OCI-LY1 (cell line): Measurements from ENCODE around the gene SPTLC2.

Experiments used
- H2AFZ ChIP-seq: fragments of 200-600 bp; sonication (generic), shearing (Covaris generic); 2 replicates; pipeline ENCODE4 v1.6.0; 2014; ENCODE audit warnings: antibody characterized with exemption, mild to moderate bottlenecking, low read length
- H3F3A ChIP-seq: fragments of 200-600 bp; sonication (generic), shearing (Covaris generic); 2 replicates; pipeline ENCODE4 v1.6.0; 2014; ENCODE audit warnings: mild to moderate bottlenecking, antibody characterized with exemption, low read length, moderate library complexity; ENCODE audit not compliant: insufficient read depth
- H3K27ac ChIP-seq: fragments of 200-600 bp; sonication (generic); 2 replicates; pipeline ENCODE4 v1.5.1; 2014; ENCODE audit warnings: low read length, mixed run types, mild to moderate bottlenecking, low read depth; ENCODE audit not compliant: poor library complexity, severe bottlenecking
- H3K27me3 ChIP-seq: fragments of 200-600 bp; sonication (generic); 2 replicates; pipeline ENCODE4 v1.6.0; 2014; ENCODE audit warnings: antibody characterized with exemption, mild to moderate bottlenecking, low read length, moderate library complexity; ENCODE audit not compliant: insufficient read depth
- H3K36me3 ChIP-seq: fragments of 200-600 bp; sonication (generic); 2 replicates; pipeline ENCODE4 v1.6.1; 2014; ENCODE audit warnings: mild to moderate bottlenecking, antibody characterized with exemption, low read length, moderate library complexity, mixed read lengths; ENCODE audit not compliant: insufficient read depth
- H3K4me1 ChIP-seq: fragments of 200-600 bp; sonication (generic); 2 replicates; pipeline ENCODE4 v1.5.1; 2014; ENCODE audit warnings: mild to moderate bottlenecking, low read length, moderate library complexity; ENCODE audit not compliant: insufficient read depth, severe bottlenecking
- H3K4me2 ChIP-seq: fragments of 200-600 bp; sonication (generic), shearing (Covaris generic); 2 replicates; pipeline ENCODE4 v1.6.1; 2014; ENCODE audit warnings: low read length
- H3K4me3 ChIP-seq: fragments of 200-600 bp; sonication (generic); 2 replicates; pipeline ENCODE4 v1.5.1; 2014; ENCODE audit warnings: low read length, low read depth, mild to moderate bottlenecking, mixed read lengths; ENCODE audit not compliant: poor library complexity, severe bottlenecking
- H3K79me2 ChIP-seq: fragments of 200-600 bp; shearing (Covaris generic); 2 replicates; pipeline ENCODE4 v1.6.1; 2016; ENCODE audit warnings: mixed run types, low read length, mixed read lengths; ENCODE audit not compliant: insufficient read depth
- H3K9ac ChIP-seq: fragments of 200-600 bp; sonication (generic), shearing (Covaris generic); 2 replicates; pipeline ENCODE4 v1.6.1; 2014; ENCODE audit warnings: mild to moderate bottlenecking, low read length, mixed read lengths
- H3K9me2 ChIP-seq: fragments of 200-600 bp; sonication (generic), shearing (Covaris generic); 2 replicates; pipeline ENCODE4 v1.6.1; 2014; ENCODE audit warnings: low read depth, mild to moderate bottlenecking, low read length, mixed read lengths
- H3K9me3 ChIP-seq: fragments of 200-600 bp; shearing (Covaris generic); 2 replicates; pipeline ENCODE4 v1.6.1; 2014; ENCODE audit warnings: low read length, mixed read lengths
- H4K20me1 ChIP-seq: fragments of 200-600 bp; sonication (generic), shearing (Covaris generic); 2 replicates; pipeline ENCODE4 v1.6.0; 2016; ENCODE audit warnings: mild to moderate bottlenecking, low read length; ENCODE audit not compliant: insufficient read depth
- EZH2 ChIP-seq: fragments of 200-600 bp; sonication (generic), shearing (Covaris generic); IDR thresholded peaks from 2 replicates; pipeline ENCODE4 v1.8.0; 2017; ENCODE audit warnings: borderline replicate concordance, mixed run types, mild to moderate bottlenecking, antibody characterized with exemption, low read length, moderate library complexity, mixed read lengths
- TF ChIP-seq, protein P1 (sequence below): fragments of 200-600 bp; sonication (generic), shearing (Covaris generic); IDR thresholded peaks from 2 replicates; pipeline ENCODE4 v1.5.1; 2017; ENCODE audit warnings: mild to moderate bottlenecking, antibody characterized with exemption, low read length, moderate library complexity, mixed read lengths

SPTLC2 gene

DNA sequence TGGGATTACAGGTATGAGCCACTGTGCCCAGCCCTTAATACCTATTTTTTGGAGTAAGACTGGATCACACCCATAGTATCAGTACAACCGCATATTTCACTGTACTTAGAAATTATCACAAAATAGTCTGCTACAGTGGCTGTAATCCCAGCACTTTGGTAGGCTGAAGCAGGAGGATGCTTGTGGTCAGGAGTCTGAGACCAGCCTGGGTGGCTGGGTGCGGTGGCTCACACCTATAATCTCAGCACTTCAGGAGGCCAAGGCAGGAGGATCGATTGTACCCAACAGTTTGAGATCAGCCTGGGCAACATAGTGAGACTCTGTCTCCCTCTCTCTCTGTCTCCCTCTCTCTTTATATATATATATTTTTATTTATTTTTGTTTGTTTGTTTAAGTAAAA lies 5.9 kb downstream of the SPTLC2 start:
- Histone ChIP-seq H3K9me2 (no peaks in the 10 kb centered on the region), H3K36me3 (peaks cover 14% of the 10 kb centered on the region; the same call in 1 of the 2 replicates), H3K4me3 (no peak overlapping the region), H3K27ac (no peak overlapping the region), H3K27me3 (no peaks in the 10 kb centered on the region), H3K9me3 (no peaks in the 10 kb centered on the region), H4K20me1 (no peaks in the 10 kb centered on the region), H3K79me2 (peaks cover 84% of the 10 kb centered on the region), H3K9ac (no peak overlapping the region), H3F3A (no peaks in the 10 kb centered on the region), H3K4me2 (no peak overlapping the region), H2AFZ (no peak overlapping the region), H3K4me1 (peaks cover 63% of the 10 kb centered on the region)
- TF ChIP-seq, protein P1, sequence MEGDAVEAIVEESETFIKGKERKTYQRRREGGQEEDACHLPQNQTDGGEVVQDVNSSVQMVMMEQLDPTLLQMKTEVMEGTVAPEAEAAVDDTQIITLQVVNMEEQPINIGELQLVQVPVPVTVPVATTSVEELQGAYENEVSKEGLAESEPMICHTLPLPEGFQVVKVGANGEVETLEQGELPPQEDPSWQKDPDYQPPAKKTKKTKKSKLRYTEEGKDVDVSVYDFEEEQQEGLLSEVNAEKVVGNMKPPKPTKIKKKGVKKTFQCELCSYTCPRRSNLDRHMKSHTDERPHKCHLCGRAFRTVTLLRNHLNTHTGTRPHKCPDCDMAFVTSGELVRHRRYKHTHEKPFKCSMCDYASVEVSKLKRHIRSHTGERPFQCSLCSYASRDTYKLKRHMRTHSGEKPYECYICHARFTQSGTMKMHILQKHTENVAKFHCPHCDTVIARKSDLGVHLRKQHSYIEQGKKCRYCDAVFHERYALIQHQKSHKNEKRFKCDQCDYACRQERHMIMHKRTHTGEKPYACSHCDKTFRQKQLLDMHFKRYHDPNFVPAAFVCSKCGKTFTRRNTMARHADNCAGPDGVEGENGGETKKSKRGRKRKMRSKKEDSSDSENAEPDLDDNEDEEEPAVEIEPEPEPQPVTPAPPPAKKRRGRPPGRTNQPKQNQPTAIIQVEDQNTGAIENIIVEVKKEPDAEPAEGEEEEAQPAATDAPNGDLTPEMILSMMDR: no peak
- TF ChIP-seq EZH2: no peak

GRCh38 chr14:77609922-77610321 lies 6.5 kb downstream of the SPTLC2 start:
- H3K4me1 ChIP-seq: peaks cover 62% of the 10 kb centered on the region
- no peaks in the 10 kb centered on the region for H3K9me3 ChIP-seq
- H3K27ac ChIP-seq: no peak overlapping the region
- H2AFZ ChIP-seq: no peak overlapping the region
- peaks cover 14% of the 10 kb centered on the region; the same call in 1 of the 2 replicates for H3K36me3 ChIP-seq
- H4K20me1 ChIP-seq: no peaks in the 10 kb centered on the region
- H3K9me2 ChIP-seq: no peaks in the 10 kb centered on the region
- TF ChIP-seq, protein P1: no peak
- TF ChIP-seq EZH2: no peak
- peaks cover 84% of the 10 kb centered on the region for H3K79me2 ChIP-seq
- H3K4me3 ChIP-seq: no peak overlapping the region
- no peak overlapping the region for H3K9ac ChIP-seq
- no peak overlapping the region for H3K4me2 ChIP-seq
- H3F3A ChIP-seq: no peaks in the 10 kb centered on the region
- H3K27me3 ChIP-seq: no peaks in the 10 kb centered on the region

DNA sequence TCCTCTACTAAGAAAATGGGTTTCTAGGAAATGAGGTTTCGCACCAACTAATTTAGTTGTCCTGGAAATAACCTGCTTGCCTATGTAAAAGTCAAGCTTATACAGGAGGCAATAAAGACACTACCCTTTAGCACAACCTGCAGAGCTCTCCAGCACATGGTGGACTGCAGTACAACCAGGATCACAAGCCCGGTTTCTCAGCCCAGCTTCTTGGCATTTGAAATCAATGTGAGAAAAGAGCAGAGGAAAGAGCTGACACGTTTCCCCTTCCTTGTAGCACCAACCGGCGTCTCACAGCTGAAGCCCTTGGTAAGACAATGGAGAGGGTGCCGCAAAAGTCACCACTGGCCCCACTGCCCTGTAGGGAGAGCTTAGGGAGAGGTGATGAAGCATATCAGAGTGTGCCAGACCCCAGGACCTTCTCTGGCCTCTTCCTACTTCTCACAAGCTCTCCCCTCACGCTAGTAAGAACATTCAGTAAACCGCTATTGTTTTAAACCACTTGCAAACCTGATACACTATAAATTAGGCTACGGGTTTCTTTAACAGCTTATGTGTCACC lies 8.6 kb downstream of the SPTLC2 start:
- H3K36me3 ChIP-seq: no peaks in the 10 kb centered on the region; the same call in 1 of the 2 replicates
- TF ChIP-seq EZH2: no peak
- TF ChIP-seq, protein P1: no peak
- no peak overlapping the region for H3K9ac ChIP-seq
- H4K20me1 ChIP-seq: no peaks in the 10 kb centered on the region
- H3K9me2 ChIP-seq: no peaks in the 10 kb centered on the region
- no peak overlapping the region for H2AFZ ChIP-seq
- peak overlapping the region; percentile 18 for H3K27ac ChIP-seq
- H3K4me3 ChIP-seq: no peak overlapping the region
- H3K9me3 ChIP-seq: no peaks in the 10 kb centered on the region
- H3K4me2 ChIP-seq: peak overlapping the region; percentile 35; the same call in 1 of the 2 replicates
- peaks cover 57% of the 10 kb centered on the region for H3K4me1 ChIP-seq
- H3K79me2 ChIP-seq: peaks cover 91% of the 10 kb centered on the region
- no peaks in the 10 kb centered on the region for H3F3A ChIP-seq
- H3K27me3 ChIP-seq: no peaks in the 10 kb centered on the region
